G401.6 (cell line): ENCODE results near the gene TRPM5.

Experiments used
- FAIRE-seq: peaks from 2 replicates; lab custom pipeline; 2012; peaks lifted over from hg19 to GRCh38; lab: Jason Lieb, UNC

TRPM5 gene

GRCh38 chr11:2452321-2453012, 8.2 kb upstream of the TRPM5 start:
- no peak for FAIRE-seq

GRCh38 chr11:2451916-2452315, 7.6 kb upstream of the TRPM5 start:
- no peak for FAIRE-seq

GRCh38 chr11:2451336-2451735, 7.0 kb upstream of the TRPM5 start:
- no peak for FAIRE-seq

GRCh38 chr11:2450321-2451041, 6.2 kb upstream of the TRPM5 start:
- FAIRE-seq: no peak

- no peak for FAIRE-seq
Observed at GRCh38 chr11:2449548-2450320, 5.4 kb upstream of the TRPM5 start.

GRCh38 chr11:2448661-2449547, 4.6 kb upstream of the TRPM5 start:
- FAIRE-seq: no peak

- no peak for FAIRE-seq
Observed at GRCh38 chr11:2447951-2448650, 3.8 kb upstream of the TRPM5 start.

- no peak for FAIRE-seq
Observed at GRCh38 chr11:2447253-2447950, 3.1 kb upstream of the TRPM5 start.

GRCh38 chr11:2446590-2447252, 2.4 kb upstream of the TRPM5 start:
- no peak for FAIRE-seq

GRCh38 chr11:2445746-2446551, 1.6 kb upstream of the TRPM5 start:
- FAIRE-seq: no peak

- no peak for FAIRE-seq
Observed at GRCh38 chr11:2444821-2445745, 769 bp upstream of the TRPM5 start, which contains the start of gene KCNQ1. KCNQ1 (plus strand) TSS chr11:2445008; CDS start chr11:2445099, 91 bp downstream.

GRCh38 chr11:2443406-2443805, 908 bp downstream of the TRPM5 start:
- FAIRE-seq: no peak

- FAIRE-seq: no peak
Observed at GRCh38 chr11:2442589-2442988, 1.7 kb downstream of the TRPM5 start.

GRCh38 chr11:2441171-2441570, 3.1 kb downstream of the TRPM5 start:
- no peak for FAIRE-seq

- no peak for FAIRE-seq
Observed at GRCh38 chr11:2440646-2441045, 3.7 kb downstream of the TRPM5 start.

- FAIRE-seq: no peak
Observed at GRCh38 chr11:2439820-2440219, 4.5 kb downstream of the TRPM5 start.

- FAIRE-seq: no peak
Observed at GRCh38 chr11:2437516-2437915, 6.8 kb downstream of the TRPM5 start.

- FAIRE-seq: no peak
Observed at GRCh38 chr11:2436521-2437031, 7.7 kb downstream of the TRPM5 start.
